Measurements from ENCODE around the gene GPC1. TPM values are rescaled to one million over a fixed set of nuclear protein-coding genes. Genes with fewer than 3 reads are reported as not detected.

GPC1 gene
- total and polyA plus RNA-seq, 2 experiments from 2014 or later: 9.0 to 46.2 TPM

- no peaks in the 10 kb centered on the region; the same call in 2 of the 3 replicates for H3K4me1 Mint-ChIP-seq
- Histone ChIP-seq H3K4me1 (ENCODE audit: insufficient read depth) (no peaks in the 10 kb centered on the region), H3K27ac (ENCODE audit: low read depth) (no peak overlapping the region), H3K4me2 (no peak overlapping the region), H3K36me3 (ENCODE audit: insufficient read depth) (no peaks in the 10 kb centered on the region), H3K9me2 (ENCODE audit: insufficient read depth) (peaks cover 6% of the 10 kb centered on the region; the same call in 1 of the 2 replicates), H2AFZ (no peak overlapping the region), H3K4me3 (no peak overlapping the region), H3F3A (replicated peaks; ENCODE audit: low read depth) (no peaks in the 10 kb centered on the region), H3K27me3 (ENCODE audit: insufficient read depth) (no peaks in the 10 kb centered on the region), H4K20me1 (replicated peaks; ENCODE audit: insufficient read depth) (no peaks in the 10 kb centered on the region), H3K79me2 (replicated peaks; ENCODE audit: insufficient read depth) (no peaks in the 10 kb centered on the region)
- H3K27me3 Mint-ChIP-seq (ENCODE audit: insufficient read depth, low read depth, poor library complexity): peaks cover 5% of the 10 kb centered on the region
- H3K36me3 Mint-ChIP-seq (ENCODE audit: low read depth): peaks cover 17% of the 10 kb centered on the region
- ATAC-seq: no peak
- H3K4me3 Mint-ChIP-seq: no peak overlapping the region
- TF ChIP-seq ZNF331 (CRISPR knock-in tag; IDR thresholded peaks at IDR 0.05; ENCODE audit: low read depth) (no peak), JUNB (IDR thresholded peaks at IDR 0.05; ENCODE audit: unreplicated experiment) (no peak), POLR2AphosphoS5 (IDR thresholded peaks at IDR 0.05; ENCODE audit: low read depth) (no peak), ETS1 (IDR thresholded peaks at IDR 0.05) (no peak), EZH2phosphoT487 (IDR thresholded peaks at IDR 0.05; ENCODE audit: unreplicated experiment) (no peak), NANOG (IDR thresholded peaks at IDR 0.05; ENCODE audit: borderline replicate concordance) (no peak), ZNF462 (CRISPR knock-in tag; IDR thresholded peaks at IDR 0.05) (no peak), CREB1 (CRISPR knock-in tag; IDR thresholded peaks at IDR 0.05; ENCODE audit: low read depth) (no peak), CTCF (conservative IDR thresholded peaks at IDR 0.05; ENCODE audit: low read depth in 2 of 2) (no peak), ZNF114 (CRISPR knock-in tag; IDR thresholded peaks at IDR 0.05) (no peak), EZH2 (IDR thresholded peaks at IDR 0.05; ENCODE audit: low read depth, unreplicated experiment) (no peak)
- no peak overlapping the region for H3K27ac Mint-ChIP-seq
- no peak for DNase-seq (ENCODE audit: low spot score)
- H3K9me3 Mint-ChIP-seq: peaks cover 59% of the 10 kb centered on the region
Measured at GRCh38 chr2:240494194-240494793, 58.8 kb downstream of the GPC1 start.
